Inflammatory macrophage (primary cell): Measurements from ENCODE around the gene MB.
A peak's percentile ranks its signal among the peaks of the same experiment; 100 is the strongest.

Experiments used
- DNase-seq, 2 donors: peaks; one replicate each; pipeline ENCODE4 v3.0.0-alpha.2; 2020 to 2022

Gene MB

GRCh38 chr22:35570686-35571194 is 46.4 kb downstream of the MB start:
- DNase-seq: no peak

GRCh38 chr22:35569916-35570315 is 47.2 kb downstream of the MB start:
- no peak for DNase-seq

- DNase-seq: no peak
Measured at GRCh38 chr22:35568751-35569739, 48.1 kb downstream of the MB start.

GRCh38 chr22:35567351-35568141 is 49.6 kb downstream of the MB start:
- DNase-seq: no peak

GRCh38 chr22:35564975-35565867 is 51.9 kb downstream of the MB start:
- DNase-seq: no peak

GRCh38 chr22:35563211-35563610 is 53.9 kb downstream of the MB start:
- no peak for DNase-seq

GRCh38 chr22:35561796-35562526 is 55.2 kb downstream of the MB start:
- no peak for DNase-seq

- DNase-seq: no peak
Measured at GRCh38 chr22:35560824-35561223, 56.3 kb downstream of the MB start.

GRCh38 chr22:35560366-35560765 is 56.8 kb downstream of the MB start:
- DNase-seq: no peak

GRCh38 chr22:35559354-35560005 is 57.6 kb downstream of the MB start:
- no peak for DNase-seq

- no peak for DNase-seq
Measured at GRCh38 chr22:35558719-35559118, 58.4 kb downstream of the MB start.

- DNase-seq: peak in 1 of 2 donors; percentile 8
Measured at GRCh38 chr22:35558031-35558430, 59.1 kb downstream of the MB start.
